Measurements from ENCODE around the gene STK32A. TPM values are rescaled to one million over a fixed set of nuclear protein-coding genes. Genes with fewer than 3 reads are reported as not detected.

Gene STK32A
- total RNA-seq, 1 experiment from 2014 or later, result 3.3 TPM

DNA sequence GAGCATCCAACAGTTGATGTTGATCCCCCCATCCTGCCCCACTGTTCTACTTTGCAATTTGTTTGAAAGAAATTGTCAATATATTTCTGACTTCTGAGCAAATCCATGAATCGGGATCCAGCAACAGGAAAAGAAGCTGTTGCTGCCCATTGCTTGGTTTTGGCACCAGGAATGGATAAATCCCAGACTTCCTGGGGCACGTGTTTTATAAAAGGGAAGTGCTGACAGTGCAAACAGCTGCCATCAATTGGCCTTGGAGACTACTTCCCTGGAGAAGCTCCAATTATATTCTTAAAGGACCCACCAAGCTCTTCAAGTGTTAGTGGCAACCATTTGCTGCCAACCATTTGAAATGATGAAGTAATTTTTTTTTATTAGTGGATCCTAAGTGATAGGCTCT lies 13.7 kb downstream of the STK32A start:
- TF ChIP-seq, protein P1, sequence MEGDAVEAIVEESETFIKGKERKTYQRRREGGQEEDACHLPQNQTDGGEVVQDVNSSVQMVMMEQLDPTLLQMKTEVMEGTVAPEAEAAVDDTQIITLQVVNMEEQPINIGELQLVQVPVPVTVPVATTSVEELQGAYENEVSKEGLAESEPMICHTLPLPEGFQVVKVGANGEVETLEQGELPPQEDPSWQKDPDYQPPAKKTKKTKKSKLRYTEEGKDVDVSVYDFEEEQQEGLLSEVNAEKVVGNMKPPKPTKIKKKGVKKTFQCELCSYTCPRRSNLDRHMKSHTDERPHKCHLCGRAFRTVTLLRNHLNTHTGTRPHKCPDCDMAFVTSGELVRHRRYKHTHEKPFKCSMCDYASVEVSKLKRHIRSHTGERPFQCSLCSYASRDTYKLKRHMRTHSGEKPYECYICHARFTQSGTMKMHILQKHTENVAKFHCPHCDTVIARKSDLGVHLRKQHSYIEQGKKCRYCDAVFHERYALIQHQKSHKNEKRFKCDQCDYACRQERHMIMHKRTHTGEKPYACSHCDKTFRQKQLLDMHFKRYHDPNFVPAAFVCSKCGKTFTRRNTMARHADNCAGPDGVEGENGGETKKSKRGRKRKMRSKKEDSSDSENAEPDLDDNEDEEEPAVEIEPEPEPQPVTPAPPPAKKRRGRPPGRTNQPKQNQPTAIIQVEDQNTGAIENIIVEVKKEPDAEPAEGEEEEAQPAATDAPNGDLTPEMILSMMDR (IDR thresholded peaks at IDR 0.05; ENCODE audit: unreplicated experiment), result no peak
- intact Hi-C loops (cut with micrococcal nuclease), result no loop called here
- H3K9me3 Mint-ChIP-seq (ENCODE audit: unreplicated experiment), result peaks cover 7% of the 10 kb centered on the region
- no TSS peak for BruUV-seq (replicated peaks)
- H3K27me3 Mint-ChIP-seq (ENCODE audit: insufficient read depth, unreplicated experiment), result no peaks in the 10 kb centered on the region
- H3K4me1 Mint-ChIP-seq (ENCODE audit: insufficient read depth, unreplicated experiment), result no peaks in the 10 kb centered on the region
- CTCF ChIA-PET, result interaction anchor here (0.6 to 1.3 kb wide), 4 partner anchors 24 to 330 kb away, joined by 3 to 4 read pairs (median 3); no protein-coding TSS in a partner anchor
- no peaks in the 10 kb centered on the region for H3K36me3 Mint-ChIP-seq (ENCODE audit: insufficient read depth, unreplicated experiment)
- no peak overlapping the region for H3K27ac Mint-ChIP-seq (ENCODE audit: low read depth, unreplicated experiment)
- H3K4me3 Mint-ChIP-seq (ENCODE audit: unreplicated experiment), result no peak overlapping the region
- no peak for DNase-seq (ENCODE audit: unreplicated experiment)
- POLR2A ChIA-PET, result interaction anchor here (0.7 to 1.5 kb wide), 3 partner anchors 8 to 278 kb away, joined by 3 to 8 read pairs (median 4); partner anchors contain the start of gene STK32A

DNA sequence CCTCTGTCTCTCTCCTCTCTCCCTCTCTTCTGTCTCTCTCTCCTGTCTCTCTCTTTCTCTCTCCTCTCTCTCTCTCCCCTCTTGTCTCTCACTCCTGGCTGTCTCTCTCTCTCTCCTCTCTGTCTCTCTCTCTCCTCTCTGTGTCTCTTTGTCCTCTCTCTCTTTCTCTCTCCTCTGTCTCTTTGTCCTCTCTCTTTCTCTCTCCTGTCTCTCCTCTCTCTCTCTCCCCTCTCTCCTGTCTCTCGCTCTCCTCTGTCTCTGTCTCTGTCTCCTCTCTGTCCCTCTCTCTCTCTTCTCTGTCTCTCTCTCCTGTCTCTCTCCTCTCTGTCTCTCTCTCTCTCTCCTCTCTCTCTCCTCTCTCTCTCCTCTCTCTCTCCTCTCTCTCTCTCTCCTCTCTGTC lies 25.0 kb downstream of the STK32A start:
- ChIA-PET POLR2A (no interaction called here), CTCF (no interaction called here)
- Mint-ChIP-seq H3K27me3 (ENCODE audit: insufficient read depth, unreplicated experiment) (peaks cover 24% of the 10 kb centered on the region), H3K27ac (ENCODE audit: low read depth, unreplicated experiment) (peak overlapping the region; percentile 21), H3K9me3 (ENCODE audit: unreplicated experiment) (no peaks in the 10 kb centered on the region), H3K36me3 (ENCODE audit: insufficient read depth, unreplicated experiment) (no peaks in the 10 kb centered on the region), H3K4me3 (ENCODE audit: unreplicated experiment) (no peak overlapping the region), H3K4me1 (ENCODE audit: insufficient read depth, unreplicated experiment) (peaks cover 6% of the 10 kb centered on the region)
- intact Hi-C loops (cut with micrococcal nuclease), result no loop called here
- BruUV-seq (replicated peaks), result no TSS peak
- DNase-seq (ENCODE audit: unreplicated experiment), result no peak
- TF ChIP-seq, protein P1 (IDR thresholded peaks at IDR 0.05; ENCODE audit: unreplicated experiment), result no peak

- no peak overlapping the region for H3K4me3 Mint-ChIP-seq (ENCODE audit: unreplicated experiment)
- no peak for DNase-seq (ENCODE audit: unreplicated experiment)
- H3K36me3 Mint-ChIP-seq (ENCODE audit: insufficient read depth, unreplicated experiment), result no peaks in the 10 kb centered on the region
- no peaks in the 10 kb centered on the region for H3K4me1 Mint-ChIP-seq (ENCODE audit: insufficient read depth, unreplicated experiment)
- H3K9me3 Mint-ChIP-seq (ENCODE audit: unreplicated experiment), result no peaks in the 10 kb centered on the region
- TF ChIP-seq, protein P1 (IDR thresholded peaks at IDR 0.05; ENCODE audit: unreplicated experiment), result no peak
- CTCF ChIA-PET, result no interaction called here
- H3K27ac Mint-ChIP-seq (ENCODE audit: low read depth, unreplicated experiment), result no peak overlapping the region
- no TSS peak for BruUV-seq (replicated peaks)
- peaks cover 10% of the 10 kb centered on the region for H3K27me3 Mint-ChIP-seq (ENCODE audit: insufficient read depth, unreplicated experiment)
- intact Hi-C loops (cut with micrococcal nuclease), result no loop called here
- POLR2A ChIA-PET, result no interaction called here
Measured at GRCh38 chr5:147267082-147267832, 32.4 kb downstream of the STK32A start.

- no TSS peak for BruUV-seq (replicated peaks)
- CTCF ChIA-PET, result interaction anchor here (0.6 kb wide), 1 partner anchor 94 kb away, joined by 3 read pairs; no protein-coding TSS in a partner anchor
Measured at GRCh38 chr5:147276497-147276896, 41.7 kb downstream of the STK32A start.

More at GRCh38 chr5:147276497-147276896, 41.7 kb downstream of the STK32A start:
- no peak overlapping the region for H3K27ac Mint-ChIP-seq (ENCODE audit: low read depth, unreplicated experiment)
- POLR2A ChIA-PET, result interaction anchor here (0.5 kb wide), 1 partner anchor 558 kb away, joined by 3 read pairs; no protein-coding TSS in a partner anchor
- peaks cover 10% of the 10 kb centered on the region for H3K9me3 Mint-ChIP-seq (ENCODE audit: unreplicated experiment)
- no peaks in the 10 kb centered on the region for H3K4me1 Mint-ChIP-seq (ENCODE audit: insufficient read depth, unreplicated experiment)
- TF ChIP-seq, protein P1 (IDR thresholded peaks at IDR 0.05; ENCODE audit: unreplicated experiment), result no peak
- no peak overlapping the region for H3K4me3 Mint-ChIP-seq (ENCODE audit: unreplicated experiment)
- no peaks in the 10 kb centered on the region for H3K27me3 Mint-ChIP-seq (ENCODE audit: insufficient read depth, unreplicated experiment)
- intact Hi-C loops (cut with micrococcal nuclease), result no loop called here
- DNase-seq (ENCODE audit: unreplicated experiment), result no peak
- H3K36me3 Mint-ChIP-seq (ENCODE audit: insufficient read depth, unreplicated experiment), result no peaks in the 10 kb centered on the region

Data from MCF 10A (cell line).